ENCODE results near the gene ASB1.

GRCh38 chr2:238475566-238475965 lies 48.8 kb downstream of the ASB1 start:
- TF ChIP-seq, protein P1, sequence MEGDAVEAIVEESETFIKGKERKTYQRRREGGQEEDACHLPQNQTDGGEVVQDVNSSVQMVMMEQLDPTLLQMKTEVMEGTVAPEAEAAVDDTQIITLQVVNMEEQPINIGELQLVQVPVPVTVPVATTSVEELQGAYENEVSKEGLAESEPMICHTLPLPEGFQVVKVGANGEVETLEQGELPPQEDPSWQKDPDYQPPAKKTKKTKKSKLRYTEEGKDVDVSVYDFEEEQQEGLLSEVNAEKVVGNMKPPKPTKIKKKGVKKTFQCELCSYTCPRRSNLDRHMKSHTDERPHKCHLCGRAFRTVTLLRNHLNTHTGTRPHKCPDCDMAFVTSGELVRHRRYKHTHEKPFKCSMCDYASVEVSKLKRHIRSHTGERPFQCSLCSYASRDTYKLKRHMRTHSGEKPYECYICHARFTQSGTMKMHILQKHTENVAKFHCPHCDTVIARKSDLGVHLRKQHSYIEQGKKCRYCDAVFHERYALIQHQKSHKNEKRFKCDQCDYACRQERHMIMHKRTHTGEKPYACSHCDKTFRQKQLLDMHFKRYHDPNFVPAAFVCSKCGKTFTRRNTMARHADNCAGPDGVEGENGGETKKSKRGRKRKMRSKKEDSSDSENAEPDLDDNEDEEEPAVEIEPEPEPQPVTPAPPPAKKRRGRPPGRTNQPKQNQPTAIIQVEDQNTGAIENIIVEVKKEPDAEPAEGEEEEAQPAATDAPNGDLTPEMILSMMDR (IDR thresholded peaks at IDR 0.05): no peak
- TF ChIP-seq POLR2AphosphoS5 (IDR thresholded peaks at IDR 0.05): peak; percentile 5
